DOHH2 (cell line): ENCODE results near the gene PAK5.

ENCODE experiments used
- CTCF ChIP-seq: fragments of 200-600 bp; sonication (generic); IDR thresholded peaks from one replicate; pipeline ENCODE4 v1.5.1; 2014; ENCODE audit warnings: antibody characterized with exemption, mild to moderate bottlenecking, low read depth, low read length; ENCODE audit not compliant: poor library complexity, severe bottlenecking
- EZH2phosphoT487 ChIP-seq: fragments of 200-600 bp; sonication (generic); IDR thresholded peaks from 2 replicates; pipeline ENCODE4 v1.6.1; 2017; ENCODE audit warnings: borderline replicate concordance, mild to moderate bottlenecking, antibody characterized with exemption, low read length, moderate library complexity, mixed read lengths

- TF ChIP-seq CTCF (no peak), EZH2phosphoT487 (no peak)
These were observed 337.4 kb downstream of the PAK5 start for GRCh38 chr20:9501473-9501872.
